ENCODE results near the gene KDELR1. TPM values are rescaled to one million over a fixed set of nuclear protein-coding genes. Genes with fewer than 3 reads are reported as not detected.

Gene KDELR1
- total and polyA plus RNA-seq, 2 of the 13 experiments (the other 11 are each of a cell fraction or from before 2014, with no cell fraction given): 134 to 185 TPM

DNA sequence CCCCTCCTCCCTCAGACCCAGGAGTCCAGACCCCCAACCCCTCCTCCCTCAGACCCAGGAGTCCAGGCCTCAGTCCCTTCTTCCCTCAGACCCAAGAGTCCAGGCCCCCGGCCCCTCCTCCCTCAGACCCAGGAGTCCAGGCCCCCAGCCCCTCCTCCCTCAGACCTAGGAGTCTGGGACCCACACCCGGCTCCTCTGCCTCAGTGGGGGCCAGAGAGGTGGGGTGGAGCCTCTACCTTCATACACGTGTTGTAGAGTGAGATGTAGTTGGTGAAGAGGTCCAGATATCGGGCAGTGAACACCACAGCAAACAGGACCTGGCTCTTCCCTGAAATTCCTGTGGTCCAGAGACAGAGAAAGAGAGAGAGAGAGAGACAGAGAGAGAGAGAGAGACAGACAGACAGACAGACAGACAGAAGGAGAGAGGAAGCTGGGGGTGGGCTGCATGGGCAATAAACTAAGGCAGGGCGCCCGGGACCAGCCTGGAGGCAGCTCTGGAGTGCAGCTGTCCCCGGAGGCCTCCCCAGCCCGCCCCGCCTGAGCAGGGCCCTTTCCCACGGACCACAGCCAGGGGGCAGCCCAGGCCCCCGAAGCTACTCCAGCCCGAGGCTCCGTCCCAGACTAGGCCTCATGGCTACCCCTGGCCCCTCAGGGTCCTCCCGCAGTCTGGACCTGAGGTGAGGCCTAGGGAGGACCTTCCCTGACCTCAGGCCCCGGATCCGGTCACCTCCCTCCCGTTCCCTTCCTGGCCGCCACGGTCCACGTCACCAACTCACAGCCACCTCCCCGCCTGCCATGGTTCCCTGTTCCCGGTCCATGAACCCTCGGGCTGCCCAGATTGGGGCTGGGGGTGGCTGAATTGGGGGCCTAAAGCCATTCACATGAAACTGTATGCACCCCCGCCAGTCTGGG, 907 bp downstream of the KDELR1 start (continued):
- TF ChIP-seq, protein P1, sequence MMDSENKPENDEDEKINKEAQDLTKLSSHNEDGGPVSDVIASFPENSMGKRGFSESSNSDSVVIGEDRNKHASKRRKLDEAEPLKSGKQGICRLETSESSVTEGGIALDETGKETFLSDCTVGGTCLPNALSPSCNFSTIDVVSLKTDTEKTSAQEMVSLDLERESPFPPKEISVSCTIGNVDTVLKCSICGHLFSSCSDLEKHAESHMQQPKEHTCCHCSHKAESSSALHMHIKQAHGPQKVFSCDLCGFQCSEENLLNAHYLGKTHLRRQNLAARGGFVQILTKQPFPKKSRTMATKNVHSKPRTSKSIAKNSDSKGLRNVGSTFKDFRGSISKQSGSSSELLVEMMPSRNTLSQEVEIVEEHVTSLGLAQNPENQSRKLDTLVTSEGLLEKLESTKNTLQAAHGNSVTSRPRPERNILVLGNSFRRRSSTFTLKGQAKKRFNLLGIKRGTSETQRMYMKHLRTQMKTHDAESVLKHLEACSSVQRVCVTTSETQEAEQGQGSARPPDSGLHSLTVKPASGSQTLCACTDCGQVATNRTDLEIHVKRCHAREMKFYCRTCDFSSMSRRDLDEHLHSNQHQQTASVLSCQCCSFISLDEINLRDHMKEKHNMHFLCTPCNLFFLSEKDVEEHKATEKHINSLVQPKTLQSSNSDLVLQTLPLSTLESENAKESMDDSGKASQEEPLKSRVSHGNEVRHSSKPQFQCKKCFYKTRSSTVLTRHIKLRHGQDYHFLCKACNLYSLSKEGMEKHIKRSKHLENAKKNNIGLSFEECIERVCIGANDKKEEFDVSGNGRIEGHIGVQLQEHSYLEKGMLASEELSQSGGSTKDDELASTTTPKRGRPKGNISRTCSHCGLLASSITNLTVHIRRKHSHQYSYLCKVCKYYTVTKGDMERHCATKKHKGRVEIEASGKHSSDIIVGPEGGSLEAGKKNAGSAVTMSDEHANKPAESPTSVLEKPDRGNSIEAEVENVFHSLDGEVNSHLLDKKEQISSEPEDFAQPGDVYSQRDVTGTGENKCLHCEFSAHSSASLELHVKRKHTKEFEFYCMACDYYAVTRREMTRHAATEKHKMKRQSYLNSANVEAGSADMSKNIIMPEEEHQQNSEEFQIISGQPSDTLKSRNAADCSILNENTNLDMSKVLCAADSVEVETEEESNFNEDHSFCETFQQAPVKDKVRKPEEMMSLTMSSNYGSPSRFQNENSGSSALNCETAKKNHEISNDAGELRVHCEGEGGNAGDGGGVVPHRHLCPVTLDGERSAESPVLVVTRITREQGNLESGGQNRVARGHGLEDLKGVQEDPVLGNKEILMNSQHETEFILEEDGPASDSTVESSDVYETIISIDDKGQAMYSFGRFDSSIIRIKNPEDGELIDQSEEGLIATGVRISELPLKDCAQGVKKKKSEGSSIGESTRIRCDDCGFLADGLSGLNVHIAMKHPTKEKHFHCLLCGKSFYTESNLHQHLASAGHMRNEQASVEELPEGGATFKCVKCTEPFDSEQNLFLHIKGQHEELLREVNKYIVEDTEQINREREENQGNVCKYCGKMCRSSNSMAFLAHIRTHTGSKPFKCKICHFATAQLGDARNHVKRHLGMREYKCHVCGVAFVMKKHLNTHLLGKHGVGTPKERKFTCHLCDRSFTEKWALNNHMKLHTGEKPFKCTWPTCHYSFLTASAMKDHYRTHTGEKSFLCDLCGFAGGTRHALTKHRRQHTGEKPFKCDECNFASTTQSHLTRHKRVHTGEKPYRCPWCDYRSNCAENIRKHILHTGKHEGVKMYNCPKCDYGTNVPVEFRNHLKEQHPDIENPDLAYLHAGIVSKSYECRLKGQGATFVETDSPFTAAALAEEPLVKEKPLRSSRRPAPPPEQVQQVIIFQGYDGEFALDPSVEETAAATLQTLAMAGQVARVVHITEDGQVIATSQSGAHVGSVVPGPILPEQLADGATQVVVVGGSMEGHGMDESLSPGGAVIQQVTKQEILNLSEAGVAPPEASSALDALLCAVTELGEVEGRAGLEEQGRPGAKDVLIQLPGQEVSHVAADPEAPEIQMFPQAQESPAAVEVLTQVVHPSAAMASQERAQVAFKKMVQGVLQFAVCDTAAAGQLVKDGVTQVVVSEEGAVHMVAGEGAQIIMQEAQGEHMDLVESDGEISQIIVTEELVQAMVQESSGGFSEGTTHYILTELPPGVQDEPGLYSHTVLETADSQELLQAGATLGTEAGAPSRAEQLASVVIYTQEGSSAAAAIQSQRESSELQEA (CRISPR knock-in tag; IDR thresholded peaks at IDR 0.05; ENCODE audit: not compliant biosample characterization): no peak
- TF ChIP-seq ZNF652 (CRISPR knock-in tag; IDR thresholded peaks at IDR 0.05; ENCODE audit: borderline replicate concordance, low read depth): no peak
- peak; percentile 46; the same call in 1 of the 2 replicates for TF ChIP-seq ZNF331 (CRISPR knock-in tag; IDR thresholded peaks at IDR 0.05)
- TF ChIP-seq ZNF790 (CRISPR knock-in tag; IDR thresholded peaks at IDR 0.05; ENCODE audit: borderline replicate concordance): peak; percentile 28; the same call in 1 of the 2 replicates
- peak; percentile 91; the same call in 1 of the 2 replicates for TF ChIP-seq PAWR (CRISPR knock-in tag; IDR thresholded peaks at IDR 0.05; ENCODE audit: borderline replicate concordance)
- TF ChIP-seq ZNF264 (CRISPR knock-in tag; IDR thresholded peaks at IDR 0.05): peak; percentile 56; the same call in 1 of the 2 replicates
- TF ChIP-seq, protein P2, sequence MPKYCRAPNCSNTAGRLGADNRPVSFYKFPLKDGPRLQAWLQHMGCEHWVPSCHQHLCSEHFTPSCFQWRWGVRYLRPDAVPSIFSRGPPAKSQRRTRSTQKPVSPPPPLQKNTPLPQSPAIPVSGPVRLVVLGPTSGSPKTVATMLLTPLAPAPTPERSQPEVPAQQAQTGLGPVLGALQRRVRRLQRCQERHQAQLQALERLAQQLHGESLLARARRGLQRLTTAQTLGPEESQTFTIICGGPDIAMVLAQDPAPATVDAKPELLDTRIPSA (CRISPR knock-in tag; IDR thresholded peaks at IDR 0.05; ENCODE audit: borderline replicate concordance): no peak
- TF ChIP-seq AGO2 (optimal IDR thresholded peaks at IDR 0.05; ENCODE audit: low read depth, low read length): peak; percentile 70
- TF ChIP-seq ZKSCAN5 (CRISPR knock-in tag; IDR thresholded peaks at IDR 0.05): 0 out of 2 replicates have a peak, but pooled peaks have one; percentile 67
- peak; percentile 50; the same call in 1 of the 2 replicates for TF ChIP-seq WIZ (CRISPR knock-in tag; IDR thresholded peaks at IDR 0.05)
- peak; percentile 39; the same call in 1 of the 2 replicates for TF ChIP-seq RXRB (CRISPR knock-in tag; IDR thresholded peaks at IDR 0.05; ENCODE audit: borderline replicate concordance)
- TF ChIP-seq NAIF1 (CRISPR knock-in tag; IDR thresholded peaks at IDR 0.05; ENCODE audit: borderline replicate concordance): no peak
- TF ChIP-seq PREB (CRISPR knock-in tag; IDR thresholded peaks at IDR 0.05): no peak
- TF ChIP-seq ZNF251 (CRISPR knock-in tag; IDR thresholded peaks at IDR 0.05): 0 out of 2 replicates have a peak, but pooled peaks have one; percentile 50
- peak; percentile 23 for TF ChIP-seq ZNF256 (CRISPR knock-in tag; conservative IDR thresholded peaks at IDR 0.05)
- peak; percentile 85 for TF ChIP-seq TEF (CRISPR knock-in tag; IDR thresholded peaks at IDR 0.05)
- no peak for TF ChIP-seq HOXA7 (CRISPR knock-in tag; IDR thresholded peaks at IDR 0.05)

Measured in HepG2 (cell line).